D721Med (cell line): ENCODE data around the gene PCNX2.

Source experiments
- DNase-seq: peaks from one replicate; pipeline ENCODE4 v3.0.0; 2011; ENCODE audit warnings: low spot score; ENCODE audit not compliant: insufficient read length
- FAIRE-seq: peaks from 2 replicates; lab custom pipeline; 2011; peaks lifted over from hg19 to GRCh38; lab: Jason Lieb, UNC
- CTCF ChIP-seq: IDR thresholded peaks from 2 replicates; pipeline ENCODE4 v1.5.1; 2012; ENCODE audit warnings: mild to moderate bottlenecking, control low read depth; ENCODE audit not compliant: insufficient read depth; ENCODE audit errors: missing control alignments

PCNX2 gene

GRCh38 chr1:233015965-233016364 is 279.6 kb downstream of the PCNX2 start:
- no peak for TF ChIP-seq CTCF
- FAIRE-seq (no peak), DNase-seq (no peak)

DNA sequence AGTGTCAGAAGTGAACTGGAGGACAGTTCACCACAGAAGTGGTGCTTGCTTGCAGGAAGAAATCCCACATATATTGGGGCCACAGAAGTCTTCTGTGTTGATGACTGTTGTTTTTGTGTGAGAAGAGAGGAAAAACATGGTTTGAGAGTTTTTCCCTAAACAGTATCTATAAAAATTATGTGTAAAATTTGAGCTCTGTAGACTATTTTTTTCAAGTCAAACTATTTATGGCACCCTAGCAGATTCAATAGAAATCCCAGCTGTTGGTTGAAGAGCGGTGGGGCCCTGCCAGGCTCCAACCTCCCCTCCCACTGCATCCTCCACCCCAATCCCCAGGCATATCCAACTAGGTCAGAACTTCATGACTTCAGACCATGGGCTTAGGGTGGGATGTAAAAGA is 283.5 kb downstream of the PCNX2 start:
- no peak for TF ChIP-seq CTCF
- no peak for DNase-seq
- FAIRE-seq = no peak

GRCh38 chr1:233010146-233010545 is 285.4 kb downstream of the PCNX2 start:
- peak; percentile 32 for FAIRE-seq
- no peak for DNase-seq
- no peak for TF ChIP-seq CTCF

DNA sequence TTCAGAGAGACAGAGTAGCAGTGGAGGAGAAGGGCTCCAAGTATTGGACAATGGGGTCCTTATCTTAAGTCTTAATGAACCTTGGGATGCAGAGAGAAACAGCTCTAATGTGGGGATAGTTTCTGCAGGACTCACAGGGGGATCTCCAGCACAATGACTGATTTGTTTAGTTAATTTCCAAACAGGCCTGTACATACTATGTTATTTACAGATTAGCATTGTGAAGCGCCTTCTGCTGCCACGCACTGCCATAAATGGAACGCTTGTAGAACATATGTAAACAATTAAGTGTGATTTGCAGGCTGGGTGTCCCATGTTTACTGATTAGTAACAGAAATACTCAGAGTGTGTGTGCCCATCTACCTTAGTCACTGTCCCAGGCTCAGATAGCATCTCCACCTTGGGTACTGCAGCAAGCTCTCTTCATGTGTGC is 289.0 kb downstream of the PCNX2 start:
- no peak for FAIRE-seq

DNA sequence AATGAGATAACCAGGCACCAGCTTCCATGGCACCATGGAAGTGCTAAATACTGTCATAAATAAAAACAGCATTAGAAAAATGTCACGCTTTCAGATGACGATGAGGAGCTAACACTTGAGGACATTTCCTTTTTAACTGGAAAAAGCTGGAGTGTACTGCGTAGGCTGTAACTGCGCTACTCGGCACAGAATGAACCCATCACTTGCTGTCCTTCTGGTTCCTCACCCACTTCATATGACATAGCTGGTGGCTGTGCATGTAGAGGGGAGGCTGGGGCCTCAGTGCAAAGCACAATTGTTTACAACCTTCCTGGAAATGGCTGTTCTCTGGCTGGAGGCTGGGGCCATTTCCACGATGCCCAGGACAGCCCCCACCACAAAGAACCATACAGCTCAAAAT is 289.4 kb downstream of the PCNX2 start:
- DNase-seq (no peak), FAIRE-seq (no peak)
- no peak for TF ChIP-seq CTCF

More for the DNA sequence above, 289.0 kb downstream of the PCNX2 start:
- no peak for DNase-seq
- no peak for TF ChIP-seq CTCF

DNA sequence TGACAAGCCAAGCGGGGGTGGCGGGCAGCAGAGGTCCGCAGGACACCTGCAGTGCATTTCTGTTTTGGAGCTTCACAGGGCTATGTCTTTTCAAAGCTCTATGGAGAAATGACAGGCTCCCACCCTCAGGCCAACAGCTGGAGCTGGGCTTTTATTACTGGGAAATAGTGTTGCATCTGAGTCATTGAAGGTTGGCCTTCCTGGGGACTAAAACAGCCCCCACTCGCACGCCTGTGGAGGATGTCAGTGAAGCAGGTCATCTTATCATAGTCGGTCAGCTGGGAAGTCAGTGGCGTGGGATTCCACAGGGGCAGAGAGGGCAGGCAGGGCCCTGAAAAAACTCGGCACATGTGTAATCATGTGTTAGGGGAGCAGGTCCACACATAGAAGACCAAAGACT is 289.8 kb downstream of the PCNX2 start:
- no peak for TF ChIP-seq CTCF
- FAIRE-seq = no peak
- DNase-seq = no peak

DNA sequence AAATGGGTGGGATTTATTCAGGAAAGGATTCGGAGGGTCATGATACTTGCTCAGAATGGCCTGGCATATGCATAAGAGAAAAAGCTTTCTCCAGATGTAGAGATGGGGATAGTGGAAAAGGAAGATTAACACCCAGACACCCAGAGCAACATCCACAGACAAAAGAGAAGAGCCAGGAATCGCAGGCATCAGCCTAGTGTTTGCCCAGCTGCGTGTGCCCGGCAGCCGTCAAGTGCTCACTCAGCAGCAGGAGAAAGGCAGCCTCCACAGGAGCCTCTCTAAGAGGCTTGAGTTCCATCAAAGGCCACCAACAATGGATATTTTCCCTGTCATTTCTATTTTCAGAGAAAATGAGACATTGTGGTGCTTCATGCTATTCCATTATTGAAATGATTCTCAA is 290.4 kb downstream of the PCNX2 start:
- DNase-seq (no peak), FAIRE-seq (no peak)
- no peak for TF ChIP-seq CTCF
